GM06990 (cell line): ENCODE measurements around the gene CNN1.

Experiments
- DNase-seq: peaks from one replicate; pipeline ENCODE4 v3.0.0-alpha.2; 2011; ENCODE audit not compliant: insufficient read length; ENCODE audit errors: extremely low read depth
- H3K27me3 ChIP-seq: replicated peaks from 2 replicates; pipeline ENCODE4 v1.6.0; 2011; ENCODE audit warnings: low read length; ENCODE audit not compliant: control insufficient read depth, insufficient read depth
- H3K36me3 ChIP-seq: 2 replicates; pipeline ENCODE4 v1.5.1; 2011; ENCODE audit warnings: low read length; ENCODE audit not compliant: control insufficient read depth, insufficient read depth
- H3K4me3 ChIP-seq: replicated peaks from 2 replicates; pipeline ENCODE4 v1.5.1; 2011; ENCODE audit warnings: low read depth, mild to moderate bottlenecking, control low read depth, low read length
- CTCF ChIP-seq: IDR thresholded peaks from 2 replicates; pipeline ENCODE4 v1.5.1; 2011; ENCODE audit warnings: low read length, control low read depth, mild to moderate bottlenecking, inconsistent platforms; ENCODE audit not compliant: insufficient read depth, poor library complexity, severe bottlenecking

CNN1 gene

GRCh38 chr19:11513946-11514345 is 24.7 kb upstream of the CNN1 start:
- no peaks in the 10 kb centered on the region for H3K27me3 ChIP-seq
- DNase-seq: no peak
- H3K36me3 ChIP-seq: peaks cover 8% of the 10 kb centered on the region
- no peak overlapping the region for H3K4me3 ChIP-seq
- TF ChIP-seq CTCF: no peak

GRCh38 chr19:11519138-11519537 is 19.5 kb upstream of the CNN1 start:
- no peak for TF ChIP-seq CTCF

GRCh38 chr19:11528551-11529341 is 9.9 kb upstream of the CNN1 start, which contains the start of gene ECSIT:
Gene ECSIT, minus strand, starts transcription at chr19:11529134. Its CDS starts 9,964 bp downstream, at chr19:11519170.
- Histone ChIP-seq H3K27me3 (no peaks in the 10 kb centered on the region), H3K4me3 (peak within 1 kb of the TSS; percentile 80), H3K36me3 (no peaks in the 10 kb centered on the region)
- peak; percentile 95 for DNase-seq
- no peak for TF ChIP-seq CTCF

More at GRCh38 chr19:11519138-11519537, 19.5 kb upstream of the CNN1 start:
- H3K27me3 ChIP-seq: no peaks in the 10 kb centered on the region
- DNase-seq: no peak
- no peak overlapping the region for H3K4me3 ChIP-seq
- H3K36me3 ChIP-seq: peaks cover 2% of the 10 kb centered on the region; the same call in 1 of the 2 replicates

GRCh38 chr19:11530432-11530831 is 8.2 kb upstream of the CNN1 start:
- no peaks in the 10 kb centered on the region for H3K27me3 ChIP-seq
- peak; percentile 64 for DNase-seq
- TF ChIP-seq CTCF: peak; percentile 21
- H3K36me3 ChIP-seq: no peaks in the 10 kb centered on the region
- no peak overlapping the region for H3K4me3 ChIP-seq

- no peak overlapping the region for H3K4me3 ChIP-seq
- H3K36me3 ChIP-seq: no peaks in the 10 kb centered on the region
- no peak for DNase-seq
- TF ChIP-seq CTCF: no peak
- H3K27me3 ChIP-seq: no peaks in the 10 kb centered on the region
These were observed 4.1 kb upstream of the CNN1 start for GRCh38 chr19:11534538-11534937.
